Activated CD8-positive, alpha-beta memory T cell treated with anti-CD3 and anti-CD28 coated beads for 48 hours (primary cell): Measurements from ENCODE around the gene STAT3.

ENCODE experiments used
- DNase-seq, 3 experiments: peaks; one replicate each; pipeline ENCODE4 v3.0.0-alpha.2; 2020; ENCODE audit warnings: low read depth in 2 of 3, low spot score in 2 of 3

STAT3 gene

GRCh38 chr17:42354956-42355843, 33.0 kb downstream of the STAT3 start:
- DNase-seq: no peak

- DNase-seq: no peak
These were observed 40.1 kb downstream of the STAT3 start for GRCh38 chr17:42348104-42348503.

GRCh38 chr17:42347606-42348005, 40.6 kb downstream of the STAT3 start:
- DNase-seq: no peak

GRCh38 chr17:42347198-42347597, 41.0 kb downstream of the STAT3 start:
- DNase-seq: no peak

GRCh38 chr17:42346481-42346880, 41.8 kb downstream of the STAT3 start:
- no peak for DNase-seq

- no peak for DNase-seq
These were observed 42.7 kb downstream of the STAT3 start for GRCh38 chr17:42345396-42346073.

- no peak for DNase-seq
These were observed 45.8 kb downstream of the STAT3 start for GRCh38 chr17:42342242-42343008.

- DNase-seq: no peak
These were observed 46.7 kb downstream of the STAT3 start for GRCh38 chr17:42341568-42341967.

GRCh38 chr17:42340691-42341127, 47.5 kb downstream of the STAT3 start:
- DNase-seq: peak in 2 of 3 experiments; percentile 27 to 40

GRCh38 chr17:42339221-42339620, 49.0 kb downstream of the STAT3 start:
- no peak for DNase-seq

- DNase-seq: no peak
These were observed 49.7 kb downstream of the STAT3 start for GRCh38 chr17:42338427-42338985.

- peak in 1 of 3 experiments; percentile 50 for DNase-seq
These were observed 50.8 kb downstream of the STAT3 start for GRCh38 chr17:42337442-42337841.

- no peak for DNase-seq
These were observed 53.6 kb downstream of the STAT3 start for GRCh38 chr17:42334677-42335076.

GRCh38 chr17:42333053-42333452, 55.2 kb downstream of the STAT3 start:
- no peak for DNase-seq

GRCh38 chr17:42329025-42329976, 58.9 kb downstream of the STAT3 start:
- no peak for DNase-seq

- DNase-seq: no peak
These were observed 63.2 kb downstream of the STAT3 start for GRCh38 chr17:42325026-42325425.

GRCh38 chr17:42323268-42323773, 64.9 kb downstream of the STAT3 start:
- DNase-seq: no peak

- DNase-seq: peak; percentile 71 to 90 (median 89)
These were observed 65.6 kb downstream of the STAT3 start for GRCh38 chr17:42322382-42323267.

GRCh38 chr17:42321555-42321954, 66.7 kb downstream of the STAT3 start:
- DNase-seq: no peak
